ENCODE data around the gene C1QTNF8.
"Not testable (repeated sequence)": the region's sequence is repeated elsewhere in the genome, so short reads cannot be mapped to it uniquely, and the experiment has no call there.

C1QTNF8 gene

DNA sequence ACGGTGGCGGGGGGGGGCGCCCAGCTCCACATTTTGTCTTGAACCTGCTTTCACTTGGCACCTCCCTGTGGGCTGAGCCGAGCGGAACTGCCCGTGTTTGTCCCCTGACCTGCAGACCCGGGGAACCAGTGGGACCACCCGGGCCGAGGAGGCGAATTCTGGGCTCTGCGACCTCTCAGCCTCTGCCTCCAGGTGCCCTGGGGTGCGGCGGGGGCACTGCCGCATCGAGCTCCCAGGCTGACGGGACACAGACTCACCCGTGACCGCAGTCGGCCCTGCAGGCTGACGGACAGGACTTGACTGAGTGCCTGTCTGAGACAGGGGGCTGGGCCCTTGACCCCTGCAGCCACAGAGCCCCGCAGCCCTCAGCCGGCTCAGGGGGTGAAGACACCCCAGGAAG lies 11.1 kb upstream of the C1QTNF8 start:
- DNase-seq = no peak

DNA sequence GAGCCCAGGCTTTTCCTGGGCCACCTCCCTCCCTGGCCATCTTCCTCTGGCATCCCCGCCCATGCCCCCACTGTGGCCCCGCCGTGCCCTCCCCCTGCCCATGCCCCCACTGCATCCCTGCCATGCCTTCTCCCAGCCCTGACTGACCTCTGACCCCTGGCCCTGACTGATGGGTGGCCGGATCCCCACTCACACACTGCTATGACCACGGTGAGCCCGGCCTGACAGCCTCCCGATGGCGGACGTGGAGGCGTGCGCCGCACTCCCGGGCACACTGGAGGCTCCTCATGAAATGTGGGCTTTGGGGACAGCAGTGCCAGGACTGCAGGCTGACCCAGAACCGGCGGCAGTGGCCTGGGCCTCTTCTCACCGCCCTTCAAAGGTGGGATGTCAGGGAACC lies 10.6 kb upstream of the C1QTNF8 start:
- peak; percentile 50 for DNase-seq

DNA sequence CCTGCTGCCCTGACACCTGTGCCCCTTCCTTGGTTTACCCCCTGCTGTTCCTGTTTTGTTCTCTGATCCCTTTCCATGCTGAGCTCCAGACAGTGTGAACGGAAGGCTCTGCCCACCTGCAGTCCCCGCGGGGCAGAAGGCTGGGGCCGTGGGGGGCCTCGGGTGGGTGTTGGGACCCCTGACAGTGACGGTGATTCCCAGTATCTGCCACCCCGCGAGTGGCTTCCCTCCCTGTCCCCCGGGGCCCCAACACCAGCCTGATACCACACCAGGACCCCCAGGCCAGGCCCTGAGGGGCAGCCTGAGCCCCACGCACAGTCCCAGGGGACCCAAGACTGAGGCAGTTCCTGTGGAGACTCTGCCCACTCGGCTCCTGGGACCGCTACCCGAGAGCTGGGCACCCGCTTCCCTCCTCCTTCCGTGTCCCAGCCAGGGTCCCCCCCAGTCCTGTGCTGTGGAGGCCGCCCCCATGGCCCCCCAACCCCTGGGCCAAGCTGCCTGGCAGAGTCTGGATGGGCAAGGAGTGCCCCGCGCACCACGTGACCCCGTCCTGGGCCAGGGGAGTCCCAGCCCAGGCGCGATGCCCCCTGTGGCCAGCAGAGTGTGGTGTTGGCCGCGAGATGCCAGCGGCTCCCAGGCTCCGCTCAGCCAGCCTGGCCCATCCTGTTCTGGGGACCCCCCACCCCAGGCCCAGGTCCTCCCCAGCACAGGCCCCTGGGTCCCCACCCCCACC lies 10.0 kb upstream of the C1QTNF8 start:
- DNase-seq = peak; percentile 83

DNA sequence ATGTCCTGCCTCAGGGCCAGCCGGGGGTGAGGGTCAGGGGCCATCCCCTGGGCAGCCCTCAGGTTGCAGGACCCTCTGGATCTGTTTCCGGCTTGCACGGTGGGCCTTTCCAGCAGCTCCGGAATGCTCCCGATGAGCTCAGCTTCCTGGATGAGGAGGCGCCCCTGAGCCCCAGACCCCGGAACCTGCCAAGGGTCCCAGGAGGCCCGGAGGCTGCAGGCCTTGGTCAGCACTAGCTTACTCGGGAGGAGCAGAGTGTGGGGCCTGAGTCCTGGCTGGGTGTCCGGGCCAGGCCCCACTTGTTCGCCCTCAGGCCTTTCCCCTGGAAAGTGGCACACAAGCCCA lies 7.6 kb upstream of the C1QTNF8 start:
- no peak for DNase-seq

DNA sequence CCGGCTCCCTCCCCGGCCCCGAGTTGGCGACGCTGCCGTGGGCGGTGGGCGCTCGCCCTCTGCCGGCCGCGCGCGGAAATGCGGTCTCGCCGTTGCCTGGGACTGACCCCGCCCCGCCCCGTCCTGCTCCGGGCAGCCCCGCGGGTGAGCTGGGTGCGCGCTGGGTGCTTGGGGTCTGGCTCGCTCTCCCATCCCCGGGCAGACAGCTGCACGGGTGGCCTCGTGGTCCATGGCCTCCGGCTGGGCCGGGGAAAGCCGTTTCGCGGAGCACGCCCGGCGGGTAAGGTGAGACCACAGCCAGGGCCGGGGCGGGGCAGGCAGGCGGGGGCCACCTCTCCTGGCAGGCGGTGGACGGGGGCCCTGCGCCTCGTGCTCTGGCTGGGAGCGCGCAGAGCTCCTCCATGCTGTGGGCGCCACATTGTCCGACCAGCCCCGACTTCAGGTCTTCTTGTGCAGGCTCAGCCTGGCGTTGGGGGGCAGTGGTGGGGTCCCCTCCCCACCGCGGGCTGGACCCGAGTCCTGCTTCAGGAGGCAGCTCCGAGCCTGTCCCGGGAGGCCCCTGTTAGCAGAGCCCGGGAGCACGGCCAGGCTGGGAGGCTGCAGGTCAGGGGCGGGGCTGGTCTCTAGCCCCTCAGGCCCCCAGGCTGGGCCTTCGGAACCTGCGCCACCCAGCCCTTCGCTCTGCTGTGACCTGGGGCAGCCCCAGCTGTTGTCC lies 7.0 kb upstream of the C1QTNF8 start:
- peak; percentile 70 for DNase-seq

GRCh38 chr16:1102333-1102700 lies 6.3 kb upstream of the C1QTNF8 start:
- peak; percentile 55 for DNase-seq

- DNase-seq = peak; percentile 55
These were observed 5.7 kb upstream of the C1QTNF8 start for GRCh38 chr16:1101573-1102332.

DNA sequence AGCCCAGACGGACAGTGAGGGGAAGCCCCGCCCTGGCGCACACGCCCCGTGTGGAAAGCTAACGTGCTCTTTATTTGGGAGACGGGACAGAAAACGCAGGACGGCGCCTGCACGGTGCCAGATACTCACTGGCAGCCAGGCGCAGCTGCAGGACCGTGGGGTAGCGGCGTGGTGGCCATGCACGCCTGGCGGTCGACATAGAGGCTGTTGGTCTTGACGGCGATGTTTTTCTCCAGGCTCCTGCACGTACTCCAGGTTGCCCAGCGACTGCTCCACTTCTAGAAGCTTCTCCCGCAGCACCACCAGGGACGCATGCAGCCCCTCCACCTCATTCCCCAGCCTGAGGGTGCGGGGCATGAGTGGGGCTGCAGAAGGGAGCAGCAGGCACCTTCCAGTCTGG lies 5.1 kb upstream of the C1QTNF8 start:
- no peak for DNase-seq

GRCh38 chr16:1100084-1100800 lies 4.2 kb upstream of the C1QTNF8 start:
- peak; percentile 76 for DNase-seq

DNA sequence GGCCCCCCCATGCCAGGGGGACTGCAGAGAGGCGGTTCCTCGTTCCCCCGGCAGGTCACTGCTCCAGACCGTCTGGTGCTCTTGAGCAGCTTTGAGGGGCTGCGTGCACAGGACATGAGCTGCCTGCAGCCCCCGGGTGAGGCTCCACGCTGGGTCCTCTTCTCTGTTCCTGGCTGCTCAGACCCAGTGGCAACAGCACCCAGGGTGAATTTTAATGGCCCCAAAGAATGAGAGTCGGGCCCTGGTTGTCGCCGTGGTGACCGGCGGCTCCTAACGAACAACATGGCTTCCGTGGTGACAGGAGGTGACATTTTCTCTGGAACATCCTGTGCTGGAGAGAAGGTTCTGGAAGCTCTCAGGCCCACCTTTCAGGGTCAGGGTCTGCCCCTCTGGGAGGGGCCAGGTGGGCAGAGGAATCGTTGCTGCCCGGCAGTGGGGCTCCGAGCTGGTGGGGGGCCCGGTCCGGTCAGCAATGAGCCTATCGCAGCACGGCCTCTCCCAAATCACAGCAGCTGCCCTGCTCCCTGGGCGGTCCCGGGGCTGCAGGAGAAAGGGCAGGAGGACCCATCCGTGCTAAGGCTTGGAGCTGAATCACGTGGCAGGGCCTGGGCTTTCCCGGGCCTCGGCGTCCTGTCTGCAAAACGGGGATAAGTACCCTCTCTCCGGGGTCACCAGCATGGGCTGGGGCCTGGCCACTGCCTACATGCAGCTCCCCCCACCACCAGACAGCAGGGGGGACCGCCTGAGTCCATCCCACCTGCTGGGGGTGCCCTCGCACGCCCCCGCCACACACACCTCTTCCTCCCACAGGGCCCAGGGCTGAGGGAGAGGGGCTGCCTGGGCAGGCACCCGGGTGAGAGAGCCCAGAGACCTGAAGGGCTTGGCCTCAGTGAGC lies 3.4 kb upstream of the C1QTNF8 start:
- peak; percentile 70 for DNase-seq

GRCh38 chr16:1098266-1098991 lies 2.4 kb upstream of the C1QTNF8 start:
- peak; percentile 84 for DNase-seq

- no peak for DNase-seq
These were observed 1.8 kb upstream of the C1QTNF8 start for GRCh38 chr16:1097800-1098199.

DNA sequence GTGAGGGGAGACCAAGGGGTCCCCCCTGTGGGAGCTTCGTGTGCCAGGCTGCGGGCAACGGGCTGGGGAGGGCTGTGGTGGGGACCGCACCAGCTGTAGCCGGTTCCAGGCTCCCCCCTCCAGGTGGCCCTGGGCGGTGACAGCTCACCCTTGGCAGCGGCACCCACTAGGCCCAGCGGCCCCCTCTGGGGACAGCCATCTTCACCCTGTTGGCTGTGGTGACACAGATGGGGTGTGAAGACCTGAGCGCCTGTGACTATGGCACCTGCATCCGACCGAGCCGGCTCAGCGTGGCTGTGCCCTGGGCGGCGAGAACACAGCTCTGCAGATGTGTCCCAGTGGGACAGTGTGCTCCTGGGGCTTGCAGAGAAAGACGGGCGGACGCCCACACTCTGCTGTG lies 1.1 kb upstream of the C1QTNF8 start:
- DNase-seq = no peak

- DNase-seq = no peak
These were observed 435 bp downstream of the C1QTNF8 start for GRCh38 chr16:1095450-1096168.

GRCh38 chr16:1094601-1095449 lies 1.2 kb downstream of the C1QTNF8 start:
- peak; percentile 20 for DNase-seq

DNA sequence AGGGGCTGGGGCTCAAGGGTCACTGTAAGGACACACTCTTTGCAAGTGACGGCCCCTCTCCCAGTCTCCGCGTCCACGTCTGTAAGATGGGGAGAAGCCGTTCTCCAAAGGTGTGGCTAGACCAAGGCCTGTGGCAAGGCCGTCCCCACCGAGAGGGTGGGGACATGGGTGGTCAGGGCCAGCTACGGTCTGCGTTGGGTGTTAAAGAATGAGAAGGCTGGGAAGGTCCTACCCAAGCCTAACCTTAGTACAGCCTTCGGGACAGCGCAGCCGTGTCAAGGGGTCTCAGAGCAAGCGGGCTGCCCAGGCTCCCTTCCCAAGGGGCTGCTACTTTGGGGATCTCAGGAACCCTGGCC lies 1.9 kb downstream of the C1QTNF8 start:
- DNase-seq = no peak

- peak; percentile 51 for DNase-seq
These were observed 2.5 kb downstream of the C1QTNF8 start for GRCh38 chr16:1093284-1094123.

DNA sequence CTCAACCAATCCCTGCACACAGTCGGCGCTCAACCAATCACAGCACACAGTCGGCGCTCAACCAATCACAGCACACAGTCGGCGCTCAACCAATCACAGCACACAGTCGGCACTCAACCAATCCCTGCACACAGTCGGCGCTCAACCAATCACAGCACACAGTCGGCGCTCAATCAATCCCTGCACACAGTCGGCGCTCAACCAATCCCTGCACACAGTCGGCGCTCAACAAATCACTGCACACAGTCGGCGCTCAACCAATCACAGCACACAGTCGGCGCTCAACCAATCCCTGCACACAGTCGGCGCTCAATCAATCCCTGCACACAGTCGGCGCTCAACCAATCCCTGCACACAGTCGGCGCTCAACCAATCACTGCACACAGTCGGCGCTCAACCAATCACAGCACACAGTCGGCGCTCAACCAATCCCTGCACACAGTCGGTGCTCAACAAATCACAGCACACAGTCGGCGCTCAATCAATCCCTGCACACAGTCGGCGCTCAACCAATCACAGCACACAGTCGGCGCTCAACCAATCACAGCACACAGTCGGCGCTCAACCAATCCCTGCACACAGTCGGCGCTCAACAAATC lies 3.3 kb downstream of the C1QTNF8 start:
- DNase-seq = not testable (repeated sequence)

Data from NCI-H69 (cell line).